HCT116 (cell line): ENCODE measurements around the gene RBM44. TPM values are rescaled to one million over a fixed set of nuclear protein-coding genes. Genes with fewer than 3 reads are reported as not detected.

Source experiments
- ATAC-seq: fragments of 200-7000 bp; cut with Tn5 transposase; 2 replicates; pipeline ENCODE4 v1.9.1; 2020; ENCODE audit warnings: mild to moderate bottlenecking, moderate library complexity
- BruUV-seq: library from RNA; stranded (reverse); fragments of 400-500 nt; replicated peaks from 2 replicates; lab custom pipeline; 2021; lab: Mats Ljungman, UMichigan
- CTCF ChIA-PET: fragments of 300-600 bp; sonication (Branson Sonifier 250); formaldehyde crosslinking; loops from one replicate; lab custom pipeline; 2021; ENCODE audit warnings: antibody characterized with exemption; lab: Charles Lee
- POLR2A ChIA-PET: fragments of 300-600, 350-600 bp; sonication (Branson Sonifier 250); formaldehyde crosslinking; loops from one replicate; lab custom pipeline; 2021; ENCODE audit warnings: antibody characterized with exemption; lab: Charles Lee
- RAD21 ChIA-PET, 2 experiments: fragments of 300-600 bp; sonication (Branson Sonifier 250); formaldehyde crosslinking; loops; one replicate each; lab custom pipeline; 2023; ENCODE audit warnings: low total read pairs in 2 of 2; ENCODE audit not compliant: uncharacterized antibody in 2 of 2, unreplicated experiment in 2 of 2, low non-redundant PET in 1 of 2; lab: Charles Lee
- DNase-seq: peaks from one replicate; pipeline ENCODE4 v3.0.0-alpha.2; 2010; ENCODE audit warnings: low read depth, low spot score
- H2AFZ ChIP-seq: fragments of 200-600 bp; shearing (Covaris generic), sonication (generic); 2 replicates; pipeline ENCODE4 v1.6.1; 2017; ENCODE audit warnings: low read depth, mixed run types, mixed read lengths, antibody characterized with exemption, low read length; ENCODE audit not compliant: poor library complexity, severe bottlenecking
- H3K27ac ChIP-seq: 2 replicates; pipeline ENCODE4 v1.5.1; 2012; ENCODE audit warnings: low read depth, low read length
- H3K27me3 ChIP-seq: fragments of 200-600 bp; sonication (generic); 2 replicates; pipeline ENCODE4 v1.6.1; 2016; ENCODE audit warnings: mixed run types, low read length, mixed read lengths; ENCODE audit not compliant: insufficient read depth
- H3K36me3 ChIP-seq, 2 experiments: fragments of 200-500 bp in 1 of 2; fragments of 200-600 bp in 1 of 2; sonication (Bioruptor generic) in 1 of 2; sonication (generic) in 1 of 2; 2 replicates each; pipeline versions ENCODE4 v1.5.1 to v1.6.1; 2014 to 2016; ENCODE audit warnings: low read length in 2 of 2, inconsistent platforms in 1 of 2, mixed read lengths in 1 of 2, mixed run types in 1 of 2; ENCODE audit not compliant: insufficient read depth in 2 of 2, control insufficient read depth in 1 of 2
- H3K4me1 ChIP-seq, 2 experiments: fragments of 200-600 bp in 1 of 2; sonication (generic) in 1 of 2; 2 replicates each; pipeline versions ENCODE4 v1.5.1 to v1.6.1; 2012 to 2017; ENCODE audit warnings: low read length in 2 of 2, inconsistent platforms in 1 of 2, mild to moderate bottlenecking in 1 of 2, mixed read lengths in 1 of 2, mixed run types in 1 of 2, moderate library complexity in 1 of 2; ENCODE audit not compliant: insufficient read depth in 2 of 2, control insufficient read depth in 1 of 2
- H3K4me2 ChIP-seq: fragments of 200-600 bp; sonication (generic); 2 replicates; pipeline ENCODE4 v1.6.1; 2017; ENCODE audit warnings: mixed run types, low read length, mixed read lengths
- H3K4me3 ChIP-seq, 2 experiments: fragments of 200-600 bp in 1 of 2; sonication (generic) in 1 of 2; replicated peaks in 1 of 2; 2 replicates each; pipeline ENCODE4 v1.5.1; 2011 to 2016; ENCODE audit warnings: low read length in 2 of 2, control low read depth in 1 of 2, low read depth in 1 of 2, mild to moderate bottlenecking in 1 of 2, mixed read lengths in 1 of 2, mixed run types in 1 of 2
- H3K79me2 ChIP-seq: fragments of 200-600 bp; sonication (generic); 2 replicates; pipeline ENCODE4 v1.6.1; 2017; ENCODE audit warnings: mild to moderate bottlenecking, mixed run types, low read length, moderate library complexity, mixed read lengths; ENCODE audit not compliant: insufficient read depth
- H3K9ac ChIP-seq: fragments of 200-600 bp; sonication (generic); 2 replicates; pipeline ENCODE4 v1.6.1; 2016; ENCODE audit warnings: low read length, mixed read lengths
- H3K9me2 ChIP-seq: fragments of 200-600 bp; sonication (generic), shearing (Covaris generic); 2 replicates; pipeline ENCODE4 v1.6.1; 2017; ENCODE audit warnings: mixed run types, mild to moderate bottlenecking, moderate library complexity; ENCODE audit not compliant: insufficient read depth
- H3K9me3 ChIP-seq, 2 experiments: fragments of 200-500 bp in 1 of 2; fragments of 200-600 bp in 1 of 2; sonication (Bioruptor generic) in 1 of 2; sonication (generic) in 1 of 2; 2 replicates each; pipeline ENCODE4 v1.6.1; 2014 to 2017; ENCODE audit warnings: low read length in 2 of 2, mixed read lengths in 2 of 2, inconsistent platforms in 1 of 2, low read depth in 1 of 2, mild to moderate bottlenecking in 1 of 2, mixed run types in 1 of 2, moderate library complexity in 1 of 2; ENCODE audit not compliant: control insufficient read depth in 1 of 2, insufficient read depth in 1 of 2
- H4K20me1 ChIP-seq: fragments of 200-600 bp; sonication (generic), shearing (Covaris generic); 2 replicates; pipeline ENCODE4 v1.6.1; 2017; ENCODE audit warnings: mixed run types, mild to moderate bottlenecking, moderate library complexity; ENCODE audit not compliant: insufficient read depth
- CEBPB ChIP-seq: IDR thresholded peaks from 2 replicates; pipeline ENCODE4 v1.6.1; 2012; ENCODE audit warnings: low read depth
- EGR1 ChIP-seq: IDR thresholded peaks from 2 replicates; pipeline ENCODE4 v1.6.1; 2012; ENCODE audit warnings: low read depth
- RAD21 ChIP-seq: IDR thresholded peaks from 2 replicates; pipeline ENCODE4 v1.6.1; 2012; ENCODE audit warnings: low read depth, mild to moderate bottlenecking
- REST ChIP-seq: IDR thresholded peaks from 2 replicates; pipeline ENCODE4 v1.6.1; 2012; ENCODE audit warnings: low read depth
- SIN3A ChIP-seq: IDR thresholded peaks from 2 replicates; pipeline ENCODE4 v1.6.1; 2012; ENCODE audit warnings: low read depth
- ZFX ChIP-seq: fragments of 450-650 bp; IDR thresholded peaks from 2 replicates; pipeline ENCODE4 v1.6.1; 2017
- ZNF274 ChIP-seq: fragments of 200-500 bp; sonication (Bioruptor generic); IDR thresholded peaks from 2 replicates; pipeline ENCODE4 v1.6.1; 2014; ENCODE audit warnings: mild to moderate bottlenecking, low read depth, low read length, inconsistent platforms
- intact Hi-C: fragments of 100-400 bp; cut with micrococcal nuclease; formaldehyde crosslinking; loops from 2 replicates; pipeline ENCODE4 v1.10.0; 2022
- total RNA-seq: library from RNA; stranded (reverse); gene quantifications from one replicate; pipeline ENCODE4 v1.2.1, GENCODE V29; 2021; ENCODE audit not compliant: unreplicated experiment
- TF ChIP-seq, protein P1 (sequence below): IDR thresholded peaks from 2 replicates; pipeline ENCODE4 v1.6.1; 2012

Gene RBM44
- total RNA-seq, 1 experiment from 2014 or later, result 0.54 TPM

DNA sequence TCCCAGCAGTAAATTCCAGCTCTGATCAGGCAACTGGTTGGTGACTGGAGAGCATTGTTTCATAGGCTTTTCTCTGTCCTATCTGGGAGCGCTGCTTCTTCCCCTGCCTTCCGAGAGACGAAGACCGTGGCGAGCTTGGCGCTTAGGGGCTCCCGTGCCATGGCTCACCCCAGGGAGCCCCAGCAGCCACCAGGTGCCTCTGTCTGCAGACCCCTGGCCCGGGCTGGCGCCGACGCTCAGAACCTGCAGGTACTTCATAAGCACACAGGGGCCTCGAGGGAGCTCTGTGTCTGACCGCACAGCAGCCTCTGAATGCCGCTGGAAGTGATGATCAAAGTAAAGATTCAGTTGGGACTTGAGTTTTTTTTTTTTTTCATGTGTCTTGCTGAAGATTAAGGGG is 19.1 kb upstream of the RBM44 start:
- H3K9me2 ChIP-seq, result no peaks in the 10 kb centered on the region
- H3K9me3 ChIP-seq, result no peaks in the 10 kb centered on the region
- DNase-seq (no peak), ATAC-seq (no peak)
- no peaks in the 10 kb centered on the region for H3K27me3 ChIP-seq
- peaks cover 9 to 18% of the 10 kb centered on the region in 2 experiments; a peak in 3 of 4 replicates for H3K36me3 ChIP-seq
- H3K9ac ChIP-seq, result no peak overlapping the region
- H3K4me2 ChIP-seq, result no peak overlapping the region
- RAD21 ChIA-PET, result no interaction called here
- no peak overlapping the region for H3K4me3 ChIP-seq
- H2AFZ ChIP-seq, result no peak overlapping the region
- BruUV-seq, result no TSS peak
- H3K79me2 ChIP-seq, result no peaks in the 10 kb centered on the region
- H3K27ac ChIP-seq, result no peak overlapping the region
- no peaks in the 10 kb centered on the region for H3K4me1 ChIP-seq
- TF ChIP-seq CEBPB (no peak), EGR1 (no peak), SIN3A (no peak), ZNF274 (no peak), RAD21 (no peak), REST (no peak), ZFX (no peak)
- TF ChIP-seq, protein P1, sequence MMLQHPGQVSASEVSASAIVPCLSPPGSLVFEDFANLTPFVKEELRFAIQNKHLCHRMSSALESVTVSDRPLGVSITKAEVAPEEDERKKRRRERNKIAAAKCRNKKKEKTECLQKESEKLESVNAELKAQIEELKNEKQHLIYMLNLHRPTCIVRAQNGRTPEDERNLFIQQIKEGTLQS, result no peak
- intact Hi-C loops, result no loop called here
- H4K20me1 ChIP-seq, result no peaks in the 10 kb centered on the region
- CTCF ChIA-PET, result no interaction called here
- POLR2A ChIA-PET, result no interaction called here
